BJ (cell line): ENCODE results near the gene NOVA1. TPM values are rescaled to one million over a fixed set of nuclear protein-coding genes. Genes with fewer than 3 reads are reported as not detected.

Source experiments
- CTCF ChIA-PET: fragments of 350-600 bp; formaldehyde crosslinking; extraction: SDS; loops from one replicate; lab custom pipeline; 2021; ENCODE audit warnings: antibody characterized with exemption, inconsistent platforms; lab: Yijun Ruan, JAX
- POLR2A ChIA-PET: fragments of 300-600 bp; sonication (Branson Sonifier 250); formaldehyde crosslinking; extraction: SDS; loops from one replicate; lab custom pipeline; 2021; ENCODE audit warnings: antibody characterized with exemption; lab: Charles Lee
- DNase-seq: peaks from one replicate; pipeline ENCODE4 v3.0.0-alpha.2; 2011; ENCODE audit warnings: low read depth
- H3K27me3 ChIP-seq: 2 replicates; pipeline ENCODE4 v1.6.0; 2011; ENCODE audit warnings: low read length; ENCODE audit not compliant: control insufficient read depth, insufficient read depth
- H3K36me3 ChIP-seq: 2 replicates; pipeline ENCODE4 v1.5.1; 2011; ENCODE audit warnings: low read length; ENCODE audit not compliant: control insufficient read depth, insufficient read depth
- H3K4me3 ChIP-seq: 2 replicates; pipeline ENCODE4 v1.5.1; 2011; ENCODE audit warnings: low read depth, mild to moderate bottlenecking, control low read depth, low read length
- polyA plus RNA-seq: library from polyadenylated mRNA; depleted of rRNA; stranded (reverse); fragments of >200 nt; gene quantifications from 2 replicates; pipeline ENCODE4 v1.2.3, GENCODE V29; 2011
- TF ChIP-seq, protein P1 (sequence below): IDR thresholded peaks from 2 replicates; pipeline ENCODE4 v1.5.1; 2011; ENCODE audit warnings: low read depth, mild to moderate bottlenecking, control low read depth, inconsistent platforms, low read length, moderate library complexity; ENCODE audit not compliant: insufficient read depth

NOVA1 gene
- polyA plus RNA-seq, 1 experiment: not detected

DNA sequence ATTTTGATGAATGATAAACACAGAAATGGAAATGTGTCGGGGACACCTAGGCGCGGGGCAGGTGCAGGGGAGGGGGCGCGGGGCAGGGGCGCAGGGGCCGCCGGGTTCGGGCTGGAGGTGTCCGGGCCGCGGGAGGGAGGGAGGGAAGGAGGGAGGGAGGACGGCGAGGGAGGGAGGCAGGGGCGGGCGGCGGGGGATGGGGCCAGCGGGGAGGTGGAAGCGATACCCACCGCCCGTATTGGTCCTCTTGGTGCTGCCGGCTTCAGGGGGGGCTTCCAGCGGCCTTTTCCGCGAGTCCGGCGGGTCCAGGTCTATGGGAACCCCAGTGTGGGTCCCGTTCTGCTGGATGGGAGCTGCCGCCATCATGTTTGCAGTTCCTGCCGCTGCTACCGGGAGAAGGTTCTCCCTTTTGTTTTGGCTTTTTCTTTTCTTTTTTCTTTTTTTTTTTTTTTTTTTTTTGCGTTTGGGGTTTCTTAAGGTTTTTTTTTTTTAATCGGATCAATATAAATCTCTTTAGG lies 703 bp downstream of the NOVA1 start:
- peak overlapping the region; percentile 30 for H3K4me3 ChIP-seq
- TF ChIP-seq, protein P1, sequence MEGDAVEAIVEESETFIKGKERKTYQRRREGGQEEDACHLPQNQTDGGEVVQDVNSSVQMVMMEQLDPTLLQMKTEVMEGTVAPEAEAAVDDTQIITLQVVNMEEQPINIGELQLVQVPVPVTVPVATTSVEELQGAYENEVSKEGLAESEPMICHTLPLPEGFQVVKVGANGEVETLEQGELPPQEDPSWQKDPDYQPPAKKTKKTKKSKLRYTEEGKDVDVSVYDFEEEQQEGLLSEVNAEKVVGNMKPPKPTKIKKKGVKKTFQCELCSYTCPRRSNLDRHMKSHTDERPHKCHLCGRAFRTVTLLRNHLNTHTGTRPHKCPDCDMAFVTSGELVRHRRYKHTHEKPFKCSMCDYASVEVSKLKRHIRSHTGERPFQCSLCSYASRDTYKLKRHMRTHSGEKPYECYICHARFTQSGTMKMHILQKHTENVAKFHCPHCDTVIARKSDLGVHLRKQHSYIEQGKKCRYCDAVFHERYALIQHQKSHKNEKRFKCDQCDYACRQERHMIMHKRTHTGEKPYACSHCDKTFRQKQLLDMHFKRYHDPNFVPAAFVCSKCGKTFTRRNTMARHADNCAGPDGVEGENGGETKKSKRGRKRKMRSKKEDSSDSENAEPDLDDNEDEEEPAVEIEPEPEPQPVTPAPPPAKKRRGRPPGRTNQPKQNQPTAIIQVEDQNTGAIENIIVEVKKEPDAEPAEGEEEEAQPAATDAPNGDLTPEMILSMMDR: no peak
- no peak for DNase-seq
- ChIA-PET POLR2A (no interaction called here), CTCF (no interaction called here)
- peaks cover 4% of the 10 kb centered on the region for H3K27me3 ChIP-seq
- H3K36me3 ChIP-seq: no peaks in the 10 kb centered on the region

GRCh38 chr14:26596543-26597061 lies 1.2 kb downstream of the NOVA1 start:
- ChIA-PET POLR2A (no interaction called here), CTCF (no interaction called here)
- H3K36me3 ChIP-seq: no peaks in the 10 kb centered on the region
- peak overlapping the region; percentile 30 for H3K4me3 ChIP-seq
- TF ChIP-seq, protein P1: no peak
- peaks cover 4% of the 10 kb centered on the region for H3K27me3 ChIP-seq
- DNase-seq: no peak

GRCh38 chr14:26595926-26596542 lies 1.8 kb downstream of the NOVA1 start:
- TF ChIP-seq, protein P1: no peak
- DNase-seq: no peak
- POLR2A ChIA-PET: no interaction called here
- Histone ChIP-seq H3K4me3 (no peak overlapping the region), H3K27me3 (peaks cover 4% of the 10 kb centered on the region), H3K36me3 (no peaks in the 10 kb centered on the region)
- CTCF ChIA-PET: no interaction called here

DNA sequence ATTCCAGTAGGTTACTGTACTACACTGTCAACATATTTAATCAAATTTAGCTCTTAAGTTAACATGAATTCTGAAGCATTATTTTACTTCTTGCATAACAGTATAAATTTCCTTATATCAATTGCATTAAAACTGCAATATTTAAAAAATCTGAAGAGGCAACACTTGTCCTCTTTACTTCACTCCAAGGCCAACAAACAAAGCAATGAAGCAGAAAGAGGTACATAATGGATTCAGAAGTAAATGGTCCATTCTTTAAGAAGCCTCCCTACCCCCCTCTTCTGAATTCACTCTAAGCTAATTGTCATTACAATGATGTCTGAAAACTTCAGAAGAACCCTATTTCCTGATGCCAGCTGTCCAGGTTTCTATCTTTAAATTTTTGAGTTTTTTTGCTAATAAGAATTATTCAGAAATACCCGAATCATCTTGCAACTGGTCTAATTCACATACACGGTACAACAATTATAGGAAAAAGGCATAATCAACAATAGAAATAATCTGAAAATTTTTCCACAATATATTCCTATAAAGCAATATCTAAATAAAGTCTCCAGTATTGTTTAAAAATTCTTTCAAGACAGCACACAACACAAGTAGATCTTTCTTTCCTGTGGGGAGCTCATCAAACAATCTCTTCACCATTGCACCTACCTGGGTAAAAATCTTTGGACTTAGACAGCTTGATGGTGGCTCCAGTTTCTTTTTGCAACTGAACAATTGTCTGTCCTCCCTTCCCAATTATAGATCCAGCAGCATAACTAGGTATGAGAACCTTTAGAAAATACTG lies 2.9 kb downstream of the NOVA1 start:
- Histone ChIP-seq H3K4me3 (no peak overlapping the region), H3K27me3 (peaks cover 4% of the 10 kb centered on the region), H3K36me3 (no peaks in the 10 kb centered on the region)
- POLR2A ChIA-PET: no interaction called here
- DNase-seq: no peak
- TF ChIP-seq, protein P1: no peak
- CTCF ChIA-PET: no interaction called here

GRCh38 chr14:26594148-26594547 lies 3.7 kb downstream of the NOVA1 start:
- Histone ChIP-seq H3K4me3 (no peak overlapping the region), H3K36me3 (no peaks in the 10 kb centered on the region), H3K27me3 (peaks cover 2% of the 10 kb centered on the region)
- TF ChIP-seq, protein P1: no peak
- CTCF ChIA-PET: no interaction called here
- POLR2A ChIA-PET: no interaction called here
- no peak for DNase-seq
